Erythroblast (primary cell): ENCODE data around the gene RAB11FIP3.

Experiments
- GATA1 ChIP-seq: IDR thresholded peaks from 2 replicates; pipeline ENCODE4 v1.6.1; 2011; ENCODE audit warnings: low read depth, mild to moderate bottlenecking, control low read depth, low read length, moderate library complexity
- POLR2A ChIP-seq: IDR thresholded peaks from 2 replicates; pipeline ENCODE4 v1.6.1; 2011; ENCODE audit warnings: mild to moderate bottlenecking, low read length

DNA sequence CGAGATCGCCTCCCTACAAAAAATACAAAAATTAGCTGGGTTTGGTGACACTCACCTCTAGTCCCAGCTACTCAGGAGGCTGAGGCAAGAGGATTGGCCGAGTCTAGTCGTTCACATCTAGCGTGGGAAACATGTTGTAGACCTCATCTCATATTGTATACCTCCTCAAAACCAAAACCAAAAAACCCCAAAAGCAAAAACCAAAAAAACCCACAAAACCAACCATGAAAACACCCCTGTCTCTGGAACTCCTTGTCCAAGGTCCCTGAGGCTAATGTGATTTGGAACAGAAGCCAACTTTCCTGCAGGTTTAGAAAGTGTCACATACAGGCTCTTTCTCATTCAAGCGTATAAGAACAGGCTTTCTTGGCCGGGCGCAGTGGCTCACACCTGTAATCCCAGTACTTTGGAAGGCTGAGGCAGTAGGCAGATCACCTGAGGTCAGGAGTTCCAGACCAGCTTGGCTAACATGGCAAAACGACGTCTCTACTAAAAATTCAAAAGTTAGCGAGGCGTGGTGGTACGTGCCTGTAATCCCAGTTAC, 29.0 kb downstream of the RAB11FIP3 start:
- TF ChIP-seq POLR2A: no peak
- no peak for TF ChIP-seq GATA1
